Cardiac muscle cell (in vitro differentiated cells and primary cell): ENCODE results near the gene TSTD2. TPM values are rescaled to one million over a fixed set of nuclear protein-coding genes. Genes with fewer than 3 reads are reported as not detected.

Source experiments
- DNase-seq, 2 donors: peaks; one replicate each; pipeline versions ENCODE4 v3.0.0 to v3.0.0-alpha.2; 2010 to 2017; ENCODE audit warnings: low read depth in 1 of 2, low spot score in 1 of 2
- H3K27ac ChIP-seq: fragments of 200-600 bp; sonication (generic); 2 replicates; pipeline ENCODE4 v1.5.1; 2016
- H3K27me3 ChIP-seq: fragments of 200-600 bp; sonication (generic); 2 replicates; pipeline ENCODE4 v1.6.0; 2016; ENCODE audit warnings: control low read depth
- H3K36me3 ChIP-seq: fragments of 200-600 bp; sonication (generic); 2 replicates; pipeline ENCODE4 v1.5.1; 2016; ENCODE audit warnings: control low read depth
- H3K4me1 ChIP-seq: fragments of 200-600 bp; sonication (generic); 2 replicates; pipeline ENCODE4 v1.8.1; 2017; ENCODE audit warnings: low read depth, mild to moderate bottlenecking, mixed run types
- H3K4me3 ChIP-seq: fragments of 200-600 bp; sonication (generic); 2 replicates; pipeline ENCODE4 v1.5.1; 2016; ENCODE audit warnings: mild to moderate bottlenecking
- H3K9me3 ChIP-seq: fragments of 200-600 bp; sonication (generic); 2 replicates; pipeline ENCODE4 v1.5.1; 2017; ENCODE audit warnings: low read depth, mild to moderate bottlenecking, control low read depth
- polyA plus RNA-seq: library from polyadenylated mRNA; unstranded; fragments of >200 nt; fragmentation: Nextera tagmentation; extraction: Ambion mirVana; gene quantifications from 2 replicates; pipeline ENCODE4 v1.2.1, GENCODE V29; 2016
- total RNA-seq: library from RNA; depleted of rRNA; stranded (reverse); fragments of >200 nt; gene quantifications from 2 replicates; pipeline ENCODE4 v1.2.3, GENCODE V29; 2016
- TF ChIP-seq, protein P1 (sequence below): IDR thresholded peaks from 2 replicates; pipeline ENCODE4 v1.5.1; 2012; ENCODE audit warnings: low read depth, mild to moderate bottlenecking, low read length

The TSTD2 gene
- total and polyA plus RNA-seq, 2 experiments from 2014 or later = 17.2 to 25.9 TPM

DNA sequence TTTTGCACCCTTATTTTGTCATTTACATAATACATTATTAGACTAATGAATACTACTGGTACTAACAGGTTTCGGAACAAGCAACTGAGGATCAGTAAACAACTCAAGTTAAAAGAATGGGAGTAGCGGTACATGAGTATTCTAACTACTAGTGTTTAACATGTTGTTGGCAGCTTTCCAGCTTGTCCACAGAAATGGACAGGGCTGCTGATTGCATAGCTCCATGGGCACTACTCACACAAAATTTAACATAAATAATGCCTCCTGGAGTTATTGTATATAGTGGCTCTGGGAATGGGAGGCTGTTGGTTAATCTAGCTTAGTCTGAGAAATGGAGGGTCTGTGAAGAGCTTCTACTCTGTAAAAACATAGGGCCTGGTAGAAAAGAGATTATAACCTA lies 7.2 kb upstream of the TSTD2 start:
- TF ChIP-seq, protein P1, sequence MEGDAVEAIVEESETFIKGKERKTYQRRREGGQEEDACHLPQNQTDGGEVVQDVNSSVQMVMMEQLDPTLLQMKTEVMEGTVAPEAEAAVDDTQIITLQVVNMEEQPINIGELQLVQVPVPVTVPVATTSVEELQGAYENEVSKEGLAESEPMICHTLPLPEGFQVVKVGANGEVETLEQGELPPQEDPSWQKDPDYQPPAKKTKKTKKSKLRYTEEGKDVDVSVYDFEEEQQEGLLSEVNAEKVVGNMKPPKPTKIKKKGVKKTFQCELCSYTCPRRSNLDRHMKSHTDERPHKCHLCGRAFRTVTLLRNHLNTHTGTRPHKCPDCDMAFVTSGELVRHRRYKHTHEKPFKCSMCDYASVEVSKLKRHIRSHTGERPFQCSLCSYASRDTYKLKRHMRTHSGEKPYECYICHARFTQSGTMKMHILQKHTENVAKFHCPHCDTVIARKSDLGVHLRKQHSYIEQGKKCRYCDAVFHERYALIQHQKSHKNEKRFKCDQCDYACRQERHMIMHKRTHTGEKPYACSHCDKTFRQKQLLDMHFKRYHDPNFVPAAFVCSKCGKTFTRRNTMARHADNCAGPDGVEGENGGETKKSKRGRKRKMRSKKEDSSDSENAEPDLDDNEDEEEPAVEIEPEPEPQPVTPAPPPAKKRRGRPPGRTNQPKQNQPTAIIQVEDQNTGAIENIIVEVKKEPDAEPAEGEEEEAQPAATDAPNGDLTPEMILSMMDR = no peak

DNA sequence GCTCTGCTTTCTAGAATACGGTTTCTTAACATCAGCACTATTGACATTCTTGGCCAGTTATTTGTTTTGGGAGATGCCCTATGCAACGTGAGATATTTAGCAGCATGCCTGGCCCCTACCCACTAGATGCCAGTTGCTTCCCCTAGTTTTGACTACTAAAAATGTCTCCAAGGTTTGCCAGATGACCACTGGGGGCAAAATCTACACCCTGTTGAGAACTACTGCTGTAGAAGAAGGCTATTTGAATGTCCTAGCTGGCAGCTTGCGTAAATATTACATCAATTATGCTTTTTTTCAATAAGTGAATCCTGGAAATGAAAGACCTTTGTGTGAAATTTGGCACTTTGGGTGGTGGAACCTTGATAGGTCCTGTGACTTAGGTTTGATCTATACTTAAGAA lies 5.5 kb upstream of the TSTD2 start:
- peak in 1 of 2 donors; percentile 3 for DNase-seq
- no peaks in the 10 kb centered on the region for H3K27me3 ChIP-seq

More for the DNA sequence above, 7.2 kb upstream of the TSTD2 start:
- no peaks in the 10 kb centered on the region for H3K27me3 ChIP-seq
- no peaks in the 10 kb centered on the region for H3K9me3 ChIP-seq
- no peak overlapping the region for H3K4me3 ChIP-seq
- no peak overlapping the region for H3K27ac ChIP-seq
- H3K36me3 ChIP-seq = peaks cover 32% of the 10 kb centered on the region
- H3K4me1 ChIP-seq = peaks cover 18% of the 10 kb centered on the region
- DNase-seq = peak; percentile 18 to 53

DNA sequence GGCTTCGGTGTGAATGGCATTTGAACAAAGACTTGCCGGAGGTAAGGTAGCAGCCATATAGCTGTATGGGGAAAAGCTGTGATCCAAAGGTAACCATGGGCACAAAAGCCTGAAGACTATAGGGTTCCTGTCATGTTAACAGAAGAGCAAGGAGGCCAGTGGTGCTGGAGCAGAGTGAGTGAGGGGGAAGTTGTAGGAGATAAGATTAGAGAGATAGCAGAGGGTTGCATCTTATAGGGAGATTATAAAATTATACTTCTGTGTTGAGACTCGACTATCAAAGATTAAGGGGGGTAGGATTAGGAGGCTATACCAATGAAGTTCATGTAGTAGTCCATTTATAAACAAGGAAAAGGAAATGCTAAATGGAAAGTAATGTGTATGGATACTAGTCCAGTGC lies 3.7 kb upstream of the TSTD2 start:
- Histone ChIP-seq H3K4me1 (peaks cover 26% of the 10 kb centered on the region), H3K27ac (no peak overlapping the region), H3K27me3 (no peaks in the 10 kb centered on the region), H3K36me3 (peaks cover 4% of the 10 kb centered on the region), H3K4me3 (no peak overlapping the region), H3K9me3 (no peaks in the 10 kb centered on the region)
- DNase-seq = no peak
- TF ChIP-seq, protein P1 = no peak

More for the DNA sequence above, 5.5 kb upstream of the TSTD2 start:
- Histone ChIP-seq H3K36me3 (peaks cover 16% of the 10 kb centered on the region), H3K27ac (peak overlapping the region; percentile 25), H3K4me3 (no peak overlapping the region), H3K9me3 (no peaks in the 10 kb centered on the region), H3K4me1 (peaks cover 24% of the 10 kb centered on the region)
- TF ChIP-seq, protein P1 = no peak

DNA sequence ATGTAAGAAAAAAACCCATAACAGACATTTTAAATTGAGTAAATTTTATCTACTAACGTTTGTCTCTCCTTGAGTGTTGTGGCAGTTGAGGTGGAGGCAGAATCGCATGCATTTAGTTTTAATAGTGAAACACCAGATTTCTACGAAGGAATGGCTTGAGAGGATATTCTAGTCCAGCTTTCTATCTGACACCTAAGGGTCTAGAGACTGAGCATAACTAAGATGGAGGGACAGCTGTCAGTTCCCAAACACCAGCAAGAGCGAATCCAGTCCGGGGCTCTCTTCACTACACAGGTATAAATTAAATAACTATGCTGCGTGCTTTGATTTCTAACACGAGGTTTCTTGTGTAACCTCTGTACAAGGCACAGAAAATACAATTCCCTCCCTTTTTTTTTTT lies 1.9 kb upstream of the TSTD2 start:
- Histone ChIP-seq H3K27me3 (no peaks in the 10 kb centered on the region), H3K36me3 (no peaks in the 10 kb centered on the region), H3K4me1 (peaks cover 29% of the 10 kb centered on the region), H3K4me3 (no peak overlapping the region), H3K27ac (peak overlapping the region; percentile 99), H3K9me3 (no peaks in the 10 kb centered on the region)
- TF ChIP-seq, protein P1 = no peak
- DNase-seq = no peak

DNA sequence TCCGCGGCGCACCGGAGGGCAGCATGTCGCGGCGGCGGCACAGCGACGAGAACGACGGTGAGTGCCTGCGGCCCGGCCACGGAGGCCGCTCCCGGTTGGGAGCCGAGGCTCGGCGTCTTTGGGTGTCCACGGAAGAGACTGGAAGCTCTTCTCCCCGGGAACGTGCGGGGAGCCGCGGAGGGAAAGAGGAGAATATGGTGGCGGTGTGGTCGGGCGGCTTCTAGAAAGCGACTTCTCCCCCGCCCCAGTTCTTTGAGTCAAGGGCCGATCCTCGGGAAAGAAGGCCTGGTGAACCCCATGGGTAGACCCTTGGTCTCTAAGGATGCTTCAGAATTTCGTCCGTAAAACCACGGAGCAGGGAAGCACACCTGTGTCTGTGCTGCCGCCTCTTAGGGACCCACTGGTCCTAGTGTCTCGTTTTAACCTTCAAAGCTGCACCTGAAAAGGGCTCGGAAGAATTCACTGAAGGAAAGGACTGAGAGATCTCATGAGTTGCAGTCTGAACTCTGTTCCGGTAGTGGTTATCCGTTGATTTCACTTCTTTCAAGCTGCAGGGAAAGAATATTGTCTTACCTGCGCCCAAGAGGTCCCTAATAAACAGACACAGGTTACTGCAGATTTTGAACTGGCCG lies 807 bp upstream of the TSTD2 start:
- H3K4me1 ChIP-seq = peaks cover 32% of the 10 kb centered on the region
- no peaks in the 10 kb centered on the region for H3K9me3 ChIP-seq
- H3K27ac ChIP-seq = peak overlapping the region; percentile 99
- TF ChIP-seq, protein P1 = no peak
- H3K4me3 ChIP-seq = peak overlapping the region; percentile 87
- no peaks in the 10 kb centered on the region for H3K36me3 ChIP-seq
- DNase-seq = no peak
- H3K27me3 ChIP-seq = no peaks in the 10 kb centered on the region
